Upper lobe of left lung (tissue), 4 donors: ENCODE measurements around the gene PGM1.

Experiments used
- POLR2AphosphoS5 ChIP-seq, 2 donors: sonication (generic); formaldehyde crosslinking; IDR thresholded peaks; one replicate each; pipeline ENCODE4 v1.5.1; 2017; ENCODE audit warnings: antibody characterized with exemption in 2 of 2
- TF ChIP-seq, protein P1 (sequence below), 6 experiments: fragments of 450-650 bp in 4 of 6; fragments of 200-600 bp in 2 of 6; sonication (generic) in 2 of 6; IDR thresholded peaks; one replicate each; pipeline ENCODE4 v1.5.1; 2016 to 2019; ENCODE audit warnings: antibody characterized with exemption in 6 of 6

DNA sequence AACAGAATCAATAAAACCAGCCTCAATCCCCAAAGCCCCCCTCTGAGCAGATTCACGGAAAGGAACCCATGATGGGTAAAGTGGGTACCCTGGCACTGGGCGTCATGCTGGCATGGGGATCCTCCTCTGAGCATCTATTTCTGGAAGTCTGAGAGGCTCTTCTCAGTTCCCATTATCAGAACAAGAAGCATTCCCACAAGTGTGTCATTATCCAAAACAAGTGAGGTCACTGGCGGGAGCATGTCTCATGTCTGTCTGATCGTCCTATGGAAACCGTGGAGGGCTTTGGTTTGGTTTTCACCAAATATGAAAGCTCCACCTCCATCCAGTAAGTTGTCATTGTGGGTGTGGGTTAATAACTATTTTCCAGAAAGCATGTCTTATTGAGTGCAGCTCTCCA is 70.7 kb downstream of the PGM1 start:
- TF ChIP-seq, protein P1, sequence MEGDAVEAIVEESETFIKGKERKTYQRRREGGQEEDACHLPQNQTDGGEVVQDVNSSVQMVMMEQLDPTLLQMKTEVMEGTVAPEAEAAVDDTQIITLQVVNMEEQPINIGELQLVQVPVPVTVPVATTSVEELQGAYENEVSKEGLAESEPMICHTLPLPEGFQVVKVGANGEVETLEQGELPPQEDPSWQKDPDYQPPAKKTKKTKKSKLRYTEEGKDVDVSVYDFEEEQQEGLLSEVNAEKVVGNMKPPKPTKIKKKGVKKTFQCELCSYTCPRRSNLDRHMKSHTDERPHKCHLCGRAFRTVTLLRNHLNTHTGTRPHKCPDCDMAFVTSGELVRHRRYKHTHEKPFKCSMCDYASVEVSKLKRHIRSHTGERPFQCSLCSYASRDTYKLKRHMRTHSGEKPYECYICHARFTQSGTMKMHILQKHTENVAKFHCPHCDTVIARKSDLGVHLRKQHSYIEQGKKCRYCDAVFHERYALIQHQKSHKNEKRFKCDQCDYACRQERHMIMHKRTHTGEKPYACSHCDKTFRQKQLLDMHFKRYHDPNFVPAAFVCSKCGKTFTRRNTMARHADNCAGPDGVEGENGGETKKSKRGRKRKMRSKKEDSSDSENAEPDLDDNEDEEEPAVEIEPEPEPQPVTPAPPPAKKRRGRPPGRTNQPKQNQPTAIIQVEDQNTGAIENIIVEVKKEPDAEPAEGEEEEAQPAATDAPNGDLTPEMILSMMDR (IDR thresholded peaks at IDR 0.05) = no peak
- no peak for TF ChIP-seq POLR2AphosphoS5 (IDR thresholded peaks at IDR 0.05)
